ENCODE measurements around the gene PROX2. TPM values are rescaled to one million over a fixed set of nuclear protein-coding genes. Genes with fewer than 3 reads are reported as not detected.

Gene PROX2
- total RNA-seq, 1 donor from 2014 or later, result not detected

DNA sequence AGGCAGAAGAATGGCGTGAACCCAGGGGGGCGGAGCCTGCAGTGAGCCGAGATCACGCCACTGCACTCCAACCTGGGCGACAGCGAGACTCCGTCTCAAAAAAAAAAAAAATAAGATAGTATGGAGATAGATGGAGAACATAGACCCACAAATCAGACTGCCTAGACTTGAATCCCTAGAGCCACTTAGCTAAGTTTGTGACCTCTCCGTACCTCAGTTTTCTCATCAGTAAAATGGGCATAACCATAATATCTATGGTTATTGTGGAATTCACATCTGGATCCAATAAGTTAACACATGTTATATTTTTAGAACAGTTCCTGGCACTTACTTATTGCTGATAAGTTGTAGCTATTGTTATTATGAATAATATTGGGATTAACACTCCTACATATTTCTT, 7.2 kb downstream of the PROX2 start:
- Mint-ChIP-seq H3K27me3 (ENCODE audit: unreplicated experiment) (peaks cover 19% of the 10 kb centered on the region), H3K27ac (ENCODE audit: unreplicated experiment) (no peak overlapping the region), H3K4me1 (ENCODE audit: unreplicated experiment) (peaks cover 7% of the 10 kb centered on the region), H3K36me3 (ENCODE audit: unreplicated experiment) (peaks cover 2% of the 10 kb centered on the region), H3K9me3 (ENCODE audit: unreplicated experiment) (no peaks in the 10 kb centered on the region), H3K4me3 (ENCODE audit: unreplicated experiment) (no peak overlapping the region)
- no peak for DNase-seq (ENCODE audit: extremely low spot score, unreplicated experiment)
- TF ChIP-seq, protein P1, sequence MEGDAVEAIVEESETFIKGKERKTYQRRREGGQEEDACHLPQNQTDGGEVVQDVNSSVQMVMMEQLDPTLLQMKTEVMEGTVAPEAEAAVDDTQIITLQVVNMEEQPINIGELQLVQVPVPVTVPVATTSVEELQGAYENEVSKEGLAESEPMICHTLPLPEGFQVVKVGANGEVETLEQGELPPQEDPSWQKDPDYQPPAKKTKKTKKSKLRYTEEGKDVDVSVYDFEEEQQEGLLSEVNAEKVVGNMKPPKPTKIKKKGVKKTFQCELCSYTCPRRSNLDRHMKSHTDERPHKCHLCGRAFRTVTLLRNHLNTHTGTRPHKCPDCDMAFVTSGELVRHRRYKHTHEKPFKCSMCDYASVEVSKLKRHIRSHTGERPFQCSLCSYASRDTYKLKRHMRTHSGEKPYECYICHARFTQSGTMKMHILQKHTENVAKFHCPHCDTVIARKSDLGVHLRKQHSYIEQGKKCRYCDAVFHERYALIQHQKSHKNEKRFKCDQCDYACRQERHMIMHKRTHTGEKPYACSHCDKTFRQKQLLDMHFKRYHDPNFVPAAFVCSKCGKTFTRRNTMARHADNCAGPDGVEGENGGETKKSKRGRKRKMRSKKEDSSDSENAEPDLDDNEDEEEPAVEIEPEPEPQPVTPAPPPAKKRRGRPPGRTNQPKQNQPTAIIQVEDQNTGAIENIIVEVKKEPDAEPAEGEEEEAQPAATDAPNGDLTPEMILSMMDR (IDR thresholded peaks at IDR 0.05), result no peak

DNA sequence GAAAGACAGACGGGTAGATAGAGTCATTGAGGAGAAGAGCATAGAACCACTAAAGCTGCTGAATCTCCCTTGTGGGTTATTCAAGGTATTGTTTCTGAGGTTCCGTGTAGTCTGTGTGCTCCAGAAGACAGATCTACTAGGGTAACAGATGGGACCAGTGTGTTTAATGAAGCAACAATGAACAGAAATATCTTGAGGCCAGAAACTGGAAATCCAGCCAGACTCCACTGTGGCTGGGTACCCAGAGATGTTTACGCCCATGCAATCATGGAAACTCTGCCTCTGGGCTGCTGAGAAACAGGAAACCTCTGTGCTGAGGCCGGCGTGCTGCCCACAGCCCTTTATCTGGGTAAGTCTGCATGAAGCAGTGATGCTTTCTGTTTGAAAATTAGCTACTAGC, 8.3 kb downstream of the PROX2 start:
- Mint-ChIP-seq H3K4me3 (ENCODE audit: unreplicated experiment) (no peak overlapping the region), H3K4me1 (ENCODE audit: unreplicated experiment) (peaks cover 7% of the 10 kb centered on the region), H3K27me3 (ENCODE audit: unreplicated experiment) (peaks cover 19% of the 10 kb centered on the region), H3K9me3 (ENCODE audit: unreplicated experiment) (no peaks in the 10 kb centered on the region), H3K27ac (ENCODE audit: unreplicated experiment) (no peak overlapping the region), H3K36me3 (ENCODE audit: unreplicated experiment) (peaks cover 2% of the 10 kb centered on the region)
- no peak for DNase-seq (ENCODE audit: extremely low spot score, unreplicated experiment)
- TF ChIP-seq, protein P1 (IDR thresholded peaks at IDR 0.05), result no peak

DNA sequence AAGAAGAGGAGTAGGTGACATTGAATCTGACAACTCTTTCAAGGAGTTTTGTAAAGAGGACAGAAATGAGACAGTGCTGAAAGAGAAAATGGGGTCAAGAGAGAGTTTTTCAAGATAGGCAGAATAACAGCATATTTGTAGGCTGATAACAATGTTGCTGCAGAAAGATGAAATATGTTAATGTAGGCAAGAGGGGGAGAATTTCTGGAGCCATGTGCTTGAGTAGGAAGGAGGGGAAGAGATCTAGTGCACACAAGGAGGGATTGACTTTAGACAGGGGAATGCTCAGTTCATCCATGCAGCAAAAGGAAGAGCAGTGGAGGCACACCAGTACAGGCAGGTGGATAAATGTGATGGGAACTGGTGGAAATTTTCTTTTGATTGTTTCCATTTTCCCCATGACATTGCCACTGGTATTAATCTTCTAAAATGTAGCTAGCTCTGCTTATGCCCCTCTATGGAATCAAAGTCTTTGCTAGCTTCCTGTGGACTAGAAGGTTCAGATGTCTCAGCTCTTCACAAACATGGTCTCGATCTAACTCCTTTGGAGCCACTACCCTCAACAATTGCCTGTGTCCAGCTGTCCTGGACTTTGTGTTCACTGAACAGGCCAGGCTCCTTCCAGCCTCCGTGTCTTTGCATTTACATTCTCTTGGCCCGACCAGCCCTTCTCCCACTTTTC, 9.1 kb downstream of the PROX2 start:
- DNase-seq (ENCODE audit: extremely low spot score, unreplicated experiment), result no peak
- no peak overlapping the region for H3K4me3 Mint-ChIP-seq (ENCODE audit: unreplicated experiment)

DNA sequence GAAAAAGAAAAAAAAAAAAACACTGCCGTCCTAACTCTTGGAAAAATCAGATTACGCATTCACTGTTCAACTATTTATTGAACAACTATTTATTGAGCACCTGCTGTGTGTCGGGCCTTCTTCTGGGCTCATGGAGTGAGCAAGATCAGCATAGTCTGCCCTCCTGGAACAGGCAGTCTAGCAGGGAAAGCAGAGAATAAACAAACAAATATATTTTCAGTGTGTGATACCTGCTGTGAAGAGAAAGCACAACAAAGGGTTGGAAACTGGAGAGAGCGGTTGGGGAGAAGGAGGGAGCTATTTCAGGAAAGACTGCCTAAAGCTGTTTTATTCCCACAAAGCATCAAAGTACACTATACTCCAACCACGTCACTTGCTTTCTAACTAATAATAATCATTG, 10.8 kb downstream of the PROX2 start:
- H3K4me1 Mint-ChIP-seq (ENCODE audit: unreplicated experiment), result peaks cover 16% of the 10 kb centered on the region
- no peak overlapping the region for H3K4me3 Mint-ChIP-seq (ENCODE audit: unreplicated experiment)
- no peaks in the 10 kb centered on the region for H3K36me3 Mint-ChIP-seq (ENCODE audit: unreplicated experiment)
- H3K27me3 Mint-ChIP-seq (ENCODE audit: unreplicated experiment), result peaks cover 19% of the 10 kb centered on the region
- H3K9me3 Mint-ChIP-seq (ENCODE audit: unreplicated experiment), result no peaks in the 10 kb centered on the region
- no peak for DNase-seq (ENCODE audit: extremely low spot score, unreplicated experiment)
- TF ChIP-seq, protein P1 (IDR thresholded peaks at IDR 0.05), result no peak
- no peak overlapping the region for H3K27ac Mint-ChIP-seq (ENCODE audit: unreplicated experiment)

More for the DNA sequence above, 9.1 kb downstream of the PROX2 start:
- H3K27me3 Mint-ChIP-seq (ENCODE audit: unreplicated experiment), result peaks cover 19% of the 10 kb centered on the region
- H3K4me1 Mint-ChIP-seq (ENCODE audit: unreplicated experiment), result peaks cover 7% of the 10 kb centered on the region
- no peaks in the 10 kb centered on the region for H3K9me3 Mint-ChIP-seq (ENCODE audit: unreplicated experiment)
- TF ChIP-seq, protein P1 (IDR thresholded peaks at IDR 0.05), result no peak
- H3K36me3 Mint-ChIP-seq (ENCODE audit: unreplicated experiment), result peaks cover 2% of the 10 kb centered on the region
- no peak overlapping the region for H3K27ac Mint-ChIP-seq (ENCODE audit: unreplicated experiment)

DNA sequence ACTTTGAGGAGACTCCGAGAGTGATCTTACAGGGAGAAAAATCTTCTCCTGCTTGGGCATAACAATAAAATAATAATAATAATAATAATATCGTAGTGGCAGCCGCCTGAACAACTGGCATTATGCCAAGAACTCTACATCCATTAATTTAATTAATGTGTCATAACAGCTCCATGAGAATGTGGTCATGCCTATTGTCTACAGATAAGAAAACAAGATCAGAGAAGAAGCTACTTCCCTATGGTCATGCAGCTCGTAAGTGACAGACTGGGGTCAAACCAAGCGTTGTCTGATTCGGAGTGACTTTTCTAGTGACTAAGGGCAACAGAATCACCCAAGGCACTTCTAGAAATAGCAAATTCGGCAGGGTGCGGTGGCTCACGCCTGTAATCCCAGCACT, 11.7 kb downstream of the PROX2 start:
- H3K27me3 Mint-ChIP-seq (ENCODE audit: unreplicated experiment), result peaks cover 19% of the 10 kb centered on the region
- no peaks in the 10 kb centered on the region for H3K36me3 Mint-ChIP-seq (ENCODE audit: unreplicated experiment)
- no peak overlapping the region for H3K27ac Mint-ChIP-seq (ENCODE audit: unreplicated experiment)
- TF ChIP-seq, protein P1 (IDR thresholded peaks at IDR 0.05), result no peak
- no peaks in the 10 kb centered on the region for H3K9me3 Mint-ChIP-seq (ENCODE audit: unreplicated experiment)
- DNase-seq (ENCODE audit: extremely low spot score, unreplicated experiment), result no peak
- H3K4me3 Mint-ChIP-seq (ENCODE audit: unreplicated experiment), result no peak overlapping the region
- H3K4me1 Mint-ChIP-seq (ENCODE audit: unreplicated experiment), result peaks cover 16% of the 10 kb centered on the region
